Endothelial cell of umbilical vein (primary cell): ENCODE results near the gene TOP2A. TPM values are rescaled to one million over a fixed set of nuclear protein-coding genes. Genes with fewer than 3 reads are reported as not detected.

Experiments used
- BruUV-seq: library from RNA; stranded (reverse); fragments of 400-500 nt; replicated peaks from 2 replicates; lab custom pipeline; 2021; lab: Mats Ljungman, UMichigan
- CTCF ChIA-PET: fragments of 300-600, 350-600 bp; sonication (Branson Sonifier 250); formaldehyde crosslinking; loops from one replicate; lab custom pipeline; 2021; ENCODE audit warnings: antibody characterized with exemption, inconsistent platforms; lab: Charles Lee
- POLR2A ChIA-PET: fragments of 300-600, 350-600 bp; sonication (Branson Sonifier 250); formaldehyde crosslinking; loops from one replicate; lab custom pipeline; 2021; ENCODE audit warnings: antibody characterized with exemption, inconsistent platforms; lab: Charles Lee
- DNase-seq: peaks from one replicate; pipeline ENCODE4 v3.0.0-alpha.2; 2011; ENCODE audit warnings: low read depth, low spot score
- FAIRE-seq: peaks from 2 replicates; lab custom pipeline; 2011; peaks lifted over from hg19 to GRCh38; lab: Jason Lieb, UNC
- H2AFZ ChIP-seq: 2 replicates; pipeline ENCODE4 v1.6.0; 2012; ENCODE audit warnings: low read depth, low read length, control low read depth, inconsistent platforms
- H3K27ac ChIP-seq: 2 replicates; pipeline ENCODE4 v1.5.1; 2011; ENCODE audit warnings: low read depth, mild to moderate bottlenecking, control low read depth, low read length, moderate library complexity; ENCODE audit not compliant: insufficient read depth
- H3K27me3 ChIP-seq, 2 experiments: 2 replicates each; pipeline versions ENCODE4 v1.6.0 to v1.6.1; 2011; ENCODE audit warnings: low read length in 2 of 2, mixed read lengths in 1 of 2; ENCODE audit not compliant: control insufficient read depth in 2 of 2, insufficient read depth in 2 of 2
- H3K36me3 ChIP-seq, 2 experiments: 2 replicates in 1 of 2; 3 replicates in 1 of 2; pipeline ENCODE4 v1.5.1; 2011; ENCODE audit warnings: low read length in 2 of 2, mild to moderate bottlenecking in 1 of 2, moderate library complexity in 1 of 2; ENCODE audit not compliant: control insufficient read depth in 2 of 2, insufficient read depth in 2 of 2; ENCODE audit errors: extremely low read depth in 1 of 2
- H3K4me1 ChIP-seq: 3 replicates; pipeline ENCODE4 v1.5.1; 2011; ENCODE audit warnings: mild to moderate bottlenecking, low read length; ENCODE audit not compliant: control insufficient read depth, insufficient read depth; ENCODE audit errors: extremely low read depth
- H3K4me2 ChIP-seq: 2 replicates; pipeline ENCODE4 v1.6.1; 2011; ENCODE audit warnings: low read length, control low read depth, mixed read lengths; ENCODE audit not compliant: insufficient read depth
- H3K4me3 ChIP-seq, 3 experiments: fragments of 200-600 bp in 1 of 3; sonication (generic), shearing (Covaris generic) in 1 of 3; replicated peaks in 1 of 3; 2 replicates each; pipeline ENCODE4 v1.5.1; 2011 to 2016; ENCODE audit warnings: control low read depth in 3 of 3, low read length in 3 of 3, mild to moderate bottlenecking in 2 of 3, inconsistent platforms in 1 of 3, low read depth in 1 of 3, moderate library complexity in 1 of 3; ENCODE audit not compliant: insufficient read depth in 1 of 3
- H3K79me2 ChIP-seq: 2 replicates; pipeline ENCODE4 v1.6.0; 2012; ENCODE audit warnings: low read length, inconsistent platforms; ENCODE audit not compliant: control insufficient read depth, insufficient read depth
- H3K9ac ChIP-seq: replicated peaks from 2 replicates; pipeline ENCODE3; 2011; ENCODE audit warnings: low read length, control low read depth; ENCODE audit not compliant: insufficient read depth; ENCODE audit errors: extremely low read depth
- H3K9me1 ChIP-seq: replicated peaks from 3 replicates; pipeline ENCODE4 v1.6.0; 2011; ENCODE audit warnings: mild to moderate bottlenecking, low read length; ENCODE audit not compliant: control insufficient read depth, insufficient read depth; ENCODE audit errors: extremely low read depth
- H3K9me3 ChIP-seq: replicated peaks from 2 replicates; pipeline ENCODE4 v1.5.1; 2012; ENCODE audit warnings: low read length, inconsistent platforms; ENCODE audit not compliant: control insufficient read depth, insufficient read depth
- H4K20me1 ChIP-seq: replicated peaks from 2 replicates; pipeline ENCODE3; 2011; ENCODE audit warnings: mild to moderate bottlenecking, low read length; ENCODE audit not compliant: control insufficient read depth, insufficient read depth; ENCODE audit errors: extremely low read depth
- CTCF ChIP-seq, 2 donors: IDR thresholded peaks; 1 replicate in 1 of 2; 2 replicates in 1 of 2; pipeline ENCODE4 v1.5.1; 2011; ENCODE audit warnings: low read length in 2 of 2, mild to moderate bottlenecking in 2 of 2, moderate library complexity in 2 of 2, control low read depth in 1 of 2, inconsistent platforms in 1 of 2, low read depth in 1 of 2; ENCODE audit not compliant: insufficient read depth in 1 of 2; ENCODE audit errors: extremely low read depth in 1 of 2
- EZH2 ChIP-seq: IDR thresholded peaks from 2 replicates; pipeline ENCODE4 v1.6.1; 2012; ENCODE audit warnings: borderline replicate concordance, low read depth, mild to moderate bottlenecking, moderate library complexity, low read length, inconsistent platforms; ENCODE audit not compliant: severe bottlenecking
- FOS ChIP-seq: IDR thresholded peaks from 2 replicates; pipeline ENCODE4 v1.6.1; 2011; ENCODE audit warnings: mild to moderate bottlenecking, low read length, moderate library complexity, borderline replicate concordance; ENCODE audit not compliant: insufficient read depth
- GATA2 ChIP-seq: IDR thresholded peaks from 2 replicates; pipeline ENCODE4 v1.7.0; 2011; ENCODE audit warnings: low read depth, mild to moderate bottlenecking, moderate library complexity, mixed read lengths, low read length; ENCODE audit not compliant: insufficient read length, insufficient read depth
- JUN ChIP-seq: IDR thresholded peaks from 2 replicates; pipeline ENCODE4 v1.6.1; 2011; ENCODE audit warnings: borderline replicate concordance, low read depth; ENCODE audit not compliant: insufficient read length, insufficient read depth
- MYC ChIP-seq: IDR thresholded peaks from one replicate; pipeline ENCODE4 v1.6.1; 2011; ENCODE audit warnings: mild to moderate bottlenecking, low read depth, low read length
- POLR2A ChIP-seq: IDR thresholded peaks from 2 replicates; pipeline ENCODE4 v1.6.1; 2012; ENCODE audit warnings: low read depth, mild to moderate bottlenecking, control low read depth, low read length
- POLR2AphosphoS5 ChIP-seq: IDR thresholded peaks from 2 replicates; pipeline ENCODE4 v1.6.1; 2012; ENCODE audit warnings: low read depth, mild to moderate bottlenecking, control low read depth, low read length, moderate library complexity; ENCODE audit not compliant: insufficient read depth
- dilution Hi-C: fragments of 300-500 bp; cut with MboI; formaldehyde crosslinking; loops from one replicate; pipeline ENCODE4 v1.15.0; 2019; ENCODE audit warnings: low sequenced_read_pairs; ENCODE audit not compliant: extremely low pct_ligation_motif_present
- intact Hi-C: fragments of 100-400 bp; cut with micrococcal nuclease; formaldehyde crosslinking; loops from one replicate; pipeline ENCODE4 v1.10.0; 2022
- polyA plus RNA-seq, 4 experiments: library from polyadenylated mRNA; depleted of rRNA in 3 of 4; stranded (reverse) in 3 of 4; unstranded in 1 of 4; fragments of >200 nt; gene quantifications; 2 replicates each; pipeline versions ENCODE4 v1.2.1 to v1.2.3, GENCODE V29; 2011 to 2012; ENCODE audit warnings: missing spikeins in 1 of 4
- total RNA-seq: library from RNA; stranded (reverse); gene quantifications from 2 replicates; pipeline ENCODE4 v1.2.3, GENCODE V29; 2021
- TF ChIP-seq, protein P1 (sequence below): IDR thresholded peaks from 2 replicates; pipeline ENCODE4 v1.6.1; 2011; ENCODE audit not compliant: insufficient read depth, insufficient read length

Gene TOP2A
- total and polyA plus RNA-seq, 2 donors (not counting 3 experiments of a cell fraction or from before 2014, with no cell fraction given): 31.3 to 160 TPM

- no peak for TF ChIP-seq CTCF (IDR thresholded peaks at IDR 0.05; ENCODE audit: extremely low read depth in 1 of 2, insufficient read depth in 1 of 2, low read depth in 1 of 2, low read length in 2 of 2)
- TF ChIP-seq POLR2A: no peak
- TF ChIP-seq, protein P1, sequence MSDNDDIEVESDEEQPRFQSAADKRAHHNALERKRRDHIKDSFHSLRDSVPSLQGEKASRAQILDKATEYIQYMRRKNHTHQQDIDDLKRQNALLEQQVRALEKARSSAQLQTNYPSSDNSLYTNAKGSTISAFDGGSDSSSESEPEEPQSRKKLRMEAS: no peak
- TF ChIP-seq POLR2AphosphoS5: no peak
- no peak for TF ChIP-seq GATA2
- TF ChIP-seq EZH2: no peak
- no peak for TF ChIP-seq FOS
- no peak for TF ChIP-seq JUN
- TF ChIP-seq MYC: no peak
- peak overlapping the region; percentile 69 to 85 (median 76) for H3K4me3 ChIP-seq
- no peak for FAIRE-seq
- peaks cover 60% of the 10 kb centered on the region for H3K79me2 ChIP-seq
- H3K9me3 ChIP-seq: no peaks in the 10 kb centered on the region
- no peaks in the 10 kb centered on the region for H4K20me1 ChIP-seq
- H3K27ac ChIP-seq: peak overlapping the region; percentile 77
- peaks cover 0 to 1% of the 10 kb centered on the region in 2 experiments for H3K36me3 ChIP-seq
- peak overlapping the region; percentile 89 for H3K9ac ChIP-seq
- intact Hi-C loops (loop anchor here (1.0 kb wide), 2 partner anchors 24 to 39 kb away; no protein-coding TSS in a partner anchor), dilution Hi-C loops (no loop called here)
- POLR2A ChIA-PET: interaction anchor here (0.7 to 1.8 kb wide), 2 partner anchors 25 to 26 kb away, joined by 3 to 6 read pairs; no protein-coding TSS in a partner anchor
- CTCF ChIA-PET: interaction anchor here (0.9 to 10.6 kb wide), 6 partner anchors 12 to 40 kb away, joined by 3 to 109 read pairs (median 16); no protein-coding TSS in a partner anchor
- peak overlapping the region; percentile 62 for H3K4me2 ChIP-seq
- H3K27me3 ChIP-seq: no peaks in the 10 kb centered on the region
- no TSS peak for BruUV-seq
- DNase-seq: no peak
- H3K9me1 ChIP-seq: no peaks in the 10 kb centered on the region
- H2AFZ ChIP-seq: no peak overlapping the region
- H3K4me1 ChIP-seq: peaks cover 48% of the 10 kb centered on the region
Observed at GRCh38 chr17:40342504-40343218, 75.0 kb downstream of the TOP2A start.
